HG03520 (cell line): ENCODE results near the gene BCL11B.

Source experiments
- ATAC-seq: cut with Tn5 transposase; IDR thresholded peaks from one replicate; pipeline ENCODE4 v1.9.1; 2021; ENCODE audit warnings: mild to moderate bottlenecking, moderate library complexity; ENCODE audit not compliant: unreplicated experiment

The BCL11B gene

DNA sequence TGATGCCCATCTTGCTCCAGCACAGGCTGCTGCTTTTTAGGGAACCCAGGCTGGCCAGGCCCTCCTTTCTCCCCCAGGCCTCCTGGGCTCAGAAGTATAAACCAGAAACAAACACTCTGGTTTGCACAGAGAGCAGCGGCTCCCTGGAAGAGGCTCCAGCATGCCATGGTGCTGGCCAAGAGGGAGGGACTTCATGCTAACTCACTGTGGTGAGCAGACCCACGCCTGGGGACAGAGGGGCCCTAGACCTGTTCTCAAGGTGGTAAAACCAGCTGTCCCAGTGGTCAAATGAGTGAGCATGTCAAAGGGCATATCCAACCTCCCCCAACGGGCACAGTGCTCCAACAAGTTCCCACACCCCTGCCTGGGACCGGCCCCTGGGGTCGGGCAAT is 15.5 kb downstream of the BCL11B start:
- no peak for ATAC-seq

DNA sequence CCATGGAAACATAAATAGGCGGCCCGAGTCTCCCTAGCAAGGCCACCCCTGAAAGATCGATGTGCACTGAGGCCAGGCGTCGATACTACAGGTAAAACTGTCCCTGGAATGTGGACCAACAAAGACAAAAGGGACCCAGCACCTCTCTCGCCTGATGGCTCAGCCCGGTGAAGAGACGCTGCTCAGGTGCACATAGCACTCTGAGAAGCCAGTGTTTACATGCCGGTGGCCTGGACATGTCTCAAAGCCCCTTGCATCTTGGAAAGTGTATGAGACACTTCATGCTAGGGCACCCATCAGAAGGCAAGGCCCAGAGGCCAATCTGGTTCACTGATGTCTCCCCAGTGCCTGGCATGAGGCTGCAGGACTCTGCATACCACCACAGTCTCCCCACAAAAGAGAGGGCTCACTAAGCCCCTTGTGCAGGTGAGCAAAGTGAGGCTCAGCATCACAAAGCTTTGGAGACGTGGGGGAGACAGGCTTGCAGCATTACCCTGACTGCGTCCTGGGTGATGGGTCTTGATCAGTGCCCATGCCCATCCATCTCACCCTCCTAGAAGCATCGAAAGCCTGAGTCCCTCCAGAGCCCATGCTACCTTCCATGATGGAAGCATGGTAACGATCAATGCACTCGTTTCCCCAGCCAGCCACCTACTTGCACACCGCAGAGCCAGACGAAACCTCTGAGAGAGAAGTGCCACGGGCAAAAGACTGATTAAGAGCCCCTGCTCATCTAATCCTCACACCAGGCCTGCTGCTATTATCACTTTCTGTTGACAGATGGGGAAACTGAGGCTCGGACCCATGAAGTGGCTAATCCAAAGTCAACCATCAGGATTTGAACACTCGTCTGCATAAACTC is 16.1 kb downstream of the BCL11B start:
- ATAC-seq: no peak

DNA sequence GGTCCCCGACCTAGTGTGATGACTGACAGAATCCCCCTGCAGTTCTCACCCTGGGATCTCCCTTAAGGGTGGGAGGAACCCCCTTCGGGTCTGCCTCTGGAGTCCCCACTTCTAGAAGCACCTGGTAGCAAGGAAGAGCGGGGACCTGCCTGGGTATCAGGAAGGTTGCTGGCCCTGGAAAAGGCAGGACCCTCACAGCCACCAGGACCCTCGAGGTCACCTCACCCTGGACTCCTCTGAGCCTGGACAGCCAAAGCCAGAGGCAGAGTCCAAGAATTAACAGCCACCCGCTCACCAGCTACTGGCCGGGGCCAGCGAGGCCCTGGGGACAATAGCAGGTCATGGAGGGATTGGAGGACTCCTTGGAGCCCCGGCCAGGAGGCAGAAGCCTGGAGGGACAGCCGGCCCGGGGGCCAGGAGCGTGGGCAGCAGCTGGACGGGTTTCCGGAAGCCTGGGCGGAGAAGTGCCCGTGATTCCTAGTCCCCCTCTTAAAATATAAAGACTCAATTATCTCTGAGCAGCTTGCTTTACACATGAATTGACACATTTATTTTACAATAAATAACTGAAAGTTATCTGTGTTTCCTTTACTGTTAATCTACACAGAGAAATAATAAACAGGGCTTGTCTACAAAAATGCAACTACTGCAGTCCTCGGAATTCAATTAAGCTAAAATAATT is 17.5 kb downstream of the BCL11B start:
- ATAC-seq: no peak

DNA sequence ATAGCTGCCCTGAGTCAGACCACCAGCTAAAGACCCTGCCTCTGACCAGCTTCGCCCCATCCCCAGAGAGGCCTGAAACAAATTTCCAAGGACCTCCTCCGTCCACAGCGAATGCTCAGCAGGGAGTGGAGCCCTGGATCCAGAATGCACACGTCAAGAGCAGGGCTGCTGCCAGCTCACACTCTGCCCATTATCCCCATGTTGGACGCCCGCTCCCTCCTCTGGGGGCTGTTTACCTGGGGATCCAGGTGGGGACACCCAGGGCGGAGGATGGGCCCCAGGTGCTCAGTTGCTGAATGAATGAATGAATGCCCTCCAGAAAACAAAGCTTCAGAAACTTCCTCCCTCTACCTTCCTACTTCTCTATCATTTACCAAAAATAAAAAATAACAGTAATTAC is 18.1 kb downstream of the BCL11B start:
- no peak for ATAC-seq

DNA sequence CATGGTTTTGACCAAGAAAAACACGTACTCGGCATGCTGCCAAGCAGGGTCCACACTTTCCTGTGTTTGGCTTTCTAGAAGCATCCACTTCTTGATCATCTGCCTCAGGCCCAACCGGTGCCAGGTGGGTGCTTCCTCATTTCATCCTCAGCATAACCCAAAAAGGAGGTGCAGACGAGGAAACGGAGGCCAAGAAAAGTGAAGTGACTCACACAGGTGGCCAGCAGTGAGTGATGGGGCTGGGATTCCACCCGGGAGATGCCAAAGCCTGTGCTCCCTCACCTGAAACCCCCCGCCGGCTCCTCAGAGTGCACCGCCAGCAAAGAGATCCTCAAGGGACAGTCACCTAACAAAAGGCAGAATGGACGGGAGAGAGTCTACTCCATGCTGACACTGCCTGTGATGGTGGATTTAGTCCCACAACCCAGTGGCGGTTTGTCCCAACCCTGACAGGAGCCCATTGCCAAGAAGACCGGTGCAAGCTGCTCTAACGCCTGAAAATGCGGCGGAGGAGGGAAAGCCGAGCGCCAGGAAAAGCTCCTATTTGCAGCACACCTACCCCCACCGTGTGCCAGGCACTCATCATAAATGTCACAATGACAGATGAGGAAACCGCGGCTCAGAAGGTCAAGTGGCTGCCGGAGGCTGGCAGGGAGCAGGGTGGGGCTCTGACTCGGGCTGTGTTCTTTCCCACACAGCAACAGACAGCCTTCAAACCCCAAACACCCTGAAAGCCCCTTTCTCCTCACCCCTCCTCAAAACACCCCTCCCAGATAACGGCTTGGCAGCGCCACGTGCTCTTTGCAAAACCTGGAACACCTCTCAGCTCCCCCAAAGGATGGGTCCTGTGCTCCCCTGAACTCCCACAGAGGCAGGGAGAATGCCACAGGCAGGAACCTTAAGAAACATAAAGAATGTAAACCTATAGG is 18.8 kb downstream of the BCL11B start:
- no peak for ATAC-seq

DNA sequence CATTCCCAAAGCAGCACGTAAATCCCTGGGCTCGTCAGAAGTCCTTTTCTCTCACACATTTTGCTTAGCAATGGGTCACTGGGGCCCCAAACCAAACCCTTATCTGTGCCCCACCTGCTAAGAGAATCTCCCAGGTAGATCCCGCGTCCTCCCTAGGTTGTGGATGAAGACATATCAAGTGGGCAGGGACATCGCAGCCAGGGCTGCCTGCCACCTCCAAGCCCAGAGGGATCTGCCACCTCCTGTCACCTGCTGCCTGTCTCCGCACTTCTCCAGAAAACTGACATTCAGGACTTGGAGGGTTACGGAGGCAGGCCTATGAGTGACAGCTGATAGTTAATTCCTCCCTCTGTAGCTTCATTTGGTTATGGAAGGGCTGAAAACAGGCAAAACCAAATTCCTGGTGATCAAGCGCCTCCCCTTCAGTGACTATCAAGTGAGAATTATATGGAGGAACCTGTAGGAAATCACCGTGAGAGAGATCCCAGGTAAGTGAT is 19.5 kb downstream of the BCL11B start:
- ATAC-seq: no peak

DNA sequence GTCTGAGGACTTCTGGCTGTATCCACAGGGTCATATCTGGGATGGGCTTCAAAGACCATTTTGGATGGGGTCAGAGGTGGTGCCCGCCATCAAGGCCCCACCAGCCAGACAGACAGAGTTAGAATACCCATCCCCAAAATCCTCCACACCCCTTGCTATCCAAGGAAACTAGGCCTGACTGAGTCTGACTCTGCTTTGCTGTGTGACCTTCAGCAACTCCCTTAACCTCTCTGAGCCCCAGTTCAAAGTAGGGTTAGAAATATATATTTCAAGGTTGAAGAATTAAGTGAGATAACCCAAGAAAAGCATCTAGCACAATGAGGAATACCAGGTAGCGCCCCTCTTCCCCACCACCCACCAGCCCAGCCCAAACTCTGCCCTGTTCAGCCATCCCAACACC is 20.3 kb downstream of the BCL11B start:
- ATAC-seq: no peak

DNA sequence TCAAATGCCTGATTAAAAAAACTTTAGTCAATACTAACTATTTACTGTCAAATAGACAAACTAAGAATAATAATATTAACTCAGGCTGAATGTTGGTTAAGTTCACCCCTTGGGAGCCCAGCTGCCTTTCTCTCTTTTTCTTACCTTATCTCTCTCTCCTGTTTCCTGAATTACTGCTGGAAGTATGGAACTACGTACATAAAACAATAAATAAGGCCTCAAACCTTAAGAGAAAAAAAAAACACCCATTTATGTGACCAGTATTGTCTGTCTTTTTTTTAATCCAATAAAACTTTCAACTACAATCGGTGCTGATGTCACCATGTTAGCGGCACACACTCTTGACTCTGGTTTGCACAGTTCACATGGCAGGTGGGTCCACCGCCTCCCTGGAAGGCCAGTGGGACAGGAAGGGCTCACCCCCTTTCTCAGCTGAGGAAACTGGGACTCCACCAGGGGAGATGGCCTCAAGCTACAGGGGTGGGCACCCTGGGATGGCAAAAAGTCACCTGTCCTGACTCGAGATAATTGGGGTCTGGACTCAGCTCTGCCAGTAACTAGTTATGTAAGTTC is 21.3 kb downstream of the BCL11B start:
- ATAC-seq: no peak

DNA sequence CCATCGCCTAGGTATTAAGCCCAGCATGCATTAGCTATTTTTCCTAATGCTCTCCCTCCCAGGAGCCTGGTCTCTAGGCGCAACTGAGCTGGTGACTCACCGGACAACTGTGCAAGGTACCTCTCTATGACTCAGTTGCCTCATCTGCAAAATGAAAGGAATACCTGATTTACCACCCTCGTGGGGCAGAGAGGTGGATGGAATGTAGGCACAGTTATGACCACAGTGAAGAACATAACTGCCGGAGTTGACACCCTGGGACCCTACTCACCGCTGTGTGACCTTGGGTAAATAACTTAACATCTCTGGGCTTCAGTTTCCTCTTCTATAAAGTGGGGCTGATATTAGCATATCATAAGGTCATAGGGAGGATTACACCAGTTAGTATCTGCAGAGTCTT is 22.6 kb downstream of the BCL11B start:
- no peak for ATAC-seq

DNA sequence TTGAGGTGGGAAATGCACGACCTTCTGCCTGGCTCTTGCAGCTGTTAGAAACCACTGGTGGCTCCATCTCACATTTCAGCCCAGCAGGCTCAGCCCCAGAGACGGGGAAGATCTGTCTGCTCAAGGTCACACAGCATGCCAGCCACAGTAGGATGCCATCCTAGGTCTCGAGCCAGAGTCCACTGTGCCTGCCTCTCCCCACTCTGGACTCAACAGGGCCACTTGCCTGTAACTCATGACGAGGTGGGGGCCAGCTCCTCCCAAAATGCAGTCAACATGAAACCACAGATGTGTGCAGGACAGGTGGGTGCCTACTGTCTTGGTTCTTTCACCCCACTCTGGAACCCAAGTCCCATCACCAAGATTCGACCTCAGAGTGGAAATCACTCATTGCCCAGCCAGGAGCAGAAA is 23.2 kb downstream of the BCL11B start:
- ATAC-seq: no peak

DNA sequence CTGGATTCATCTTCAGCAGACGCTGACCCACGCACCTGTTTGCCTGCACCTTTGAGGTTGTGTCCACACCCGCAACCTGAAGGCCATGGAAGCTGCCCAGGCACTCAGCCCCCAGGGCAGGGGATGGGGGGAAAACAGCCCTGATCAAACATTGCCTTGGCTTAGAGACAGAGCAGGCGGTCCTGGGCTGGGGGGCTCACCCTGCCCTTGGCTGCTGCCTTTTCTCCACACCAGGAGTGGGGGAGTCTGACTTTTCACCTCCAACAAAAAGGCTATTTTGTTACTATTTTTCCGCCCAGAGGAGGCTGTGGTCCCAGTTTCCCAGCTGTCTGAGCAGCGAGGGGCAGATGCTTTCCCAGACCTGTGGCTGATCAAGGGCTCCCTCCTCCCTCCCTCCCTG is 24.2 kb downstream of the BCL11B start:
- no peak for ATAC-seq

DNA sequence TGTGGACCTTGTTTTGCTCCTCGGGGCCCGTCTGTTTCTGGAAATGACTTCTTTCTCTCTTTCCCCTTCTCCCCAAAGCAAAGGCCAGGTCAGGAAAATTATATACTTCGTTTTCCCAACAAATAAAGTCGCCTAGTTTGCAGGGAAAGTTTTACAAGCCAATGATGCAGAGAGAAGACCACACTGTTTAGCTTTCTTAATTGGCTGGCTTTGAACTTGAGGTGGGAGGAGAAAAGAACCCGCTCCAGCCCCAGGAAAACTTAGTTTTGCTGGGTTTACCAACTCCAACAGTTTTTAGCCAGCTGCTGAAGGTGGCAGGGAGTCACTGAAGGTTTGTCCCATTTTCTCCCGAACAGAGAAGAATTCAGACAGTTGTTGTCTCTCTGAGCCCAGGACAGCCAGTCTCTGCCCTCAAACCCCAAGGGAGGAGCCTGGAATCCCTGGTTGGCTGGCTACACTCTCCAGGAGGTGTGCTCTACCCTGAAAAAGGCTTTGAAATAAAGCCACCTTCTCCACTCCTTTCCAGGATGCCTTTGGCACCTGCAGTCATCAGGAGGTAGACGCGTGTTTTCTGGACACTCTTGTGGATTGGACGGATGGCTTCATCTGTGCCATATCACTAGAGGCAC is 24.8 kb downstream of the BCL11B start:
- no peak for ATAC-seq

DNA sequence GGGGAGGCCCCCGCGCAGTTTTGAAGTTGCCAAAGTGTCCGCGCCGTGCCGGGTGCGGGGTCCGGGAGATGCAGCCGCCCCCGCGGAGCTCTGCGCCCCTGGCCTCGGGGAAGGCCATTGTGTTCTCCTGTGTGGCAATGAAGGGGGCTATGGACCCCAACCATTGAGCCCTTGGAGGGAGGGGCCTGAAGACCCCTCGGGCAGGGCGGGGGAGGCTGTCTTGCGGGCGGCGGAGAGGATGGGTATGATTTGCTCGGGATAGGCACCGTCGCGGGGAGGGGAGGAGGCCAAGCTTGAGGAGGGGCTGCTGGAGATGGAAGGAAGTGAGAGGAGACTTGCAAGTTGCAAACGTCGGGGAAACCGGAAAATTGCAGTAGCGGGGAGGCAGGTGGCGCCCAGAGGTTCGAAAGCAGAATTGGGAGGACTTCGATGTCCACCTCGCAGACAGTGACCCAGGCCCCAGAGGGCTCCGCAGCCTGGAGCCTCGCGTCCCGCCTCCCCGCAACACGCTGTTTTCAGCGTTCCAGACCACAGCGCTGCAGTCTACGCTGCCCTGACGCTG is 25.4 kb downstream of the BCL11B start:
- ATAC-seq: no peak

DNA sequence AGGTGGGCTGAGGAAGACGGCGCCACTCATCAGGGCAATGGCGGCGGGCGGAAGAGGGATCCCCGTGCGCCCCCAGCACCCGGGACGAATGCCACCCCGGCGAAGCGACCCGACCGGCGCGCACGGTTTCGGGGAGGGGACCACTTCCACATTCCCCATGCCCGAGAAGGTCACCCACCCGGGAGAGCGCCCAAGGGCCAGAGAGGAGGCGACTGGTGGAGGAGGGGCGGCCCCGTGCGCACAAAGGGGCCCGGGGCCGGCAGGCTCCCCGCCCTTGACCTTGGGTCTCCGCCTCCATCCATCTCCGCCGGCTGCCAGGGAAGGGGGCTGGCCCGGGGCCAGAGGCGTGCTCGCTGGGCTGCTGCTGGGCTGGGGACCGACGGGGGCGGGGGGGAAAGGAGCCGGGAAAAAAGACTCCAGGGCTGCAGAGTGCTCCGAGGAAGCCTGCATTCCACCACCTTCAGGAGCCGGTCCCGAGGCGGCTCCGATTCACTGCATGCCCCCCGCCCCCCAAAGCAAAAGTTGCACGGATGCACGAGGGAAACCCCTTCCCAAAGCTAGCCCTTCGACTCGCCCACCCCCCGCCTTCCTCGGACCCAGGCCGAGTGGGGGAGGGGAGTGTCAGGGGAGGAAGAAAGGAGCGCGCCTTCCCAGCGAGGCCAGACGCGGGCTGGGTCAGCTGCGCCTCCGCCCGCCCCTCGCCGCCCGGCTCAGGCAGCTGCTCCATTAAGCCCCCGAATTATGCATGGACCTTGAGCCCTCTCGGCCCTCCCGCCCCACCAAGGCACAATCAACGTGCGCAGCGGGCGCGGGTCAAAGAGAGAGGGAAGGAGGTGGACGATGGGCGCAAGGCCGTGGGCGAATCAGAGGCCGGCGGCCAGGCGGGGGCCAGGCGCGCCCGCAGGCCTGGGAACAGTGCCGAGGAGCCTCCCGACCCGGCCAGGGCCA is 26.2 kb downstream of the BCL11B start:
- ATAC-seq: no peak

DNA sequence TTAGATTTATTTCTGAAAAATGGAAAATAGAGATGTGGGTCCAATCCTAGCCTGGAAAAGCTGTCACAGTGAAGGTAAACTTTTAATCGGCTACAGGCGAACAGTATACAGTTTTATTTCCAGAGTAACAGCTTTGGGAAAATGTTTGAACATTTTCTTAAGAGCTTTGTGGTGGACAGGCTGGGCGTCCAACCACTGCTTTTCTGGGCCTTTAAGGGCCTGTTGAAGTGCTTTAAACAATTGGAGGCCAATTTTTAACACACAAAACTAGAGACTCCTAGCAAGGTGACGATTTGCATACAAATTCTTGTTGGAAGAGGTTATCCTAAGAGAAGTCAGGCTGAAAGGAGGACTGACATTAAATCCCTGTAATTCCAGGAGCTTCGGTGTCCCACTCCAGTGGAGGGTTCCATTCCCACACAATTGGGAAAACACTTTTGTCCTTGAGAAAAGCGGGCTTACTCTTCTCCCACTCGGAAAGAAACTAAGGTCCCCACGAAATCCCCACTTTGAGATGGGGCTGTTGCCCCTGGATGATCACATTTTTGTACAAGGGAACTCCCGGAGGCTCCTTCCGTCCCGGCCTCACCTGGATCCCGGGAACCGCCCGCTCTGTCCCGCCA is 26.9 kb downstream of the BCL11B start:
- no peak for ATAC-seq

DNA sequence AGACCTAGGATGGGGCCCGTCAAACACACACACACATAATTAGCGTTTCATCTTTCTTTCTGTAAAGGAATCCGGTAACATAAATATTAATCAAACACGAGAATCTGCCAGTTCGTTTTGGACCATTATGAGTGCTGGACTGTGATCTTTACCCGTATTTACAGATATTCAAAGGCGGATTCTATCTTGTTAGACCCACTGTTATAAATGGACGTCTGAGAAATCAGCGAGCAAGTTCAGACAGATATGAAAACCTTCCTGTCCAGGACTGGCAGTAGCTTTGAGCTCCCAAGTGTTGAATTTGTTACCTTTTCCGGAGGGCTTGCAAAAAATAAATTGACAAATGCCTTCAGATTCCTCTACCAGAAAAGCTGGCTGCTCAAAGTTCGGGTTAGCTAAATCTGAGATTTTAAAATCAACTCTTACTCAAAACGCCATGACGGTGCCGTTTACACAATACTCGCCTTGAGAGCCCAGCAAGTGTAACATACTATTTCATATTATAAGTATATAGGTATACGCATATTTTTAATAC is 27.6 kb downstream of the BCL11B start:
- ATAC-seq: no peak

DNA sequence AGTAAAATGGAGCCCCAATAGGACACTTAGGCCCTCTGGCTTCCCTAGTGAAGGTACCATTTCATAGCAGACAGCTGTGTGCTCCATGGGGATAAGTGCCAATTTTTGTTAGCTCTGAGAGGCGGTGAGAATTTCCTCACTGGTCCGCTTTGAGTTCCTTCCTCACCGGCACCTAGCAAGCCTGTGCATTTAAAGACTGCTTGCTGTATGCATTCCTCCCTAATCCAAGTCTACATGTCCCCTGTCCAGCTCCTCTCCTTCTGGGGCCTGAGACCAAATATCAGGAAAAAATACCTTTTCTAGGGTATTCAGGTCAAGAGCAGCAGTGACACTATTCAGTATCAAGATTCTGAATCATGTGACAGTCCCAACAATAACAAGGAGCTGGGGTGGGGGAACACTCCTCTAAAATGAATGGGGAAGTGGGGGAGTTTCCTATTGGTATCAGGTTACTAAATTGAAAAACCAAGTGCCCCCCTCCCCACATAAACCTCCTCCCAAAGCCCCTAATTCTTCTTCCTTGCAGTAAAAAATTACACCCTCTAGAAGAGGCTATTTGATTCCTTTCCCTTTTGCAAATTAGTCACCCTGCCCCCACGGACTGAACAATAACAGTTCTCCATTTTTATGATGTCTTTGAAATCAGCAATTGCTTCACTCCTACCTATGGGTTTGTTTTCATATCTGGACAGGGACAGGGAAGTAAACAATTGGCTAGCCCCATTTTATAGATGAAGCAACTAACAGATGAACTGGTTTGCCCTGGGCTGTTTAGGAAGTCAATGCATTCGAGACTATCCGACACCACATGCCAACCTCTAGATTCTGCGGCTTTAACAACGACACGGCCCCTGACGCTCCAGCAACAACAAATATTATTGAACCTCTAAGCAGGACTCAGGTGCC is 28.9 kb downstream of the BCL11B start:
- no peak for ATAC-seq
